ENCODE data around the gene PFDN4.

- TF ChIP-seq POLR2A (IDR thresholded peaks at IDR 0.05; ENCODE audit: low read length) (no peak), GATA1 (IDR thresholded peaks at IDR 0.05; ENCODE audit: low read depth, low read length) (no peak)
Observed at GRCh38 chr20:54172856-54173652, 34.8 kb upstream of the PFDN4 start.

Data from erythroblast (primary cell).